Vagina (tissue), 2 donors: Measurements from ENCODE around the gene COX20. TPM values are rescaled to one million over a fixed set of nuclear protein-coding genes. Genes with fewer than 3 reads are reported as not detected.

Source experiments
- DNase-seq, 2 donors: peaks; one replicate each; pipeline ENCODE4 v3.0.0-alpha.2; 2017; ENCODE audit errors: extremely low spot score in 2 of 2
- H3K27ac ChIP-seq: fragments of 200-600 bp; sonication (generic); one replicate; pipeline ENCODE4 v1.5.1; 2019
- H3K27me3 ChIP-seq: fragments of 200-600 bp; sonication (generic); one replicate; pipeline ENCODE4 v1.5.1; 2019
- H3K36me3 ChIP-seq, 2 donors: fragments of 200-600 bp; sonication (generic); one replicate each; pipeline ENCODE4 v1.5.1; 2017 to 2019
- H3K4me1 ChIP-seq: fragments of 200-600 bp; sonication (generic); one replicate; pipeline ENCODE4 v1.5.1; 2019
- H3K4me3 ChIP-seq, 2 donors: fragments of 200-600 bp; sonication (generic); 1 replicate in 1 of 2; 2 replicates in 1 of 2; pipeline ENCODE4 v1.5.1; 2016 to 2019
- H3K9me3 ChIP-seq: fragments of 200-600 bp; sonication (generic); one replicate; pipeline ENCODE4 v1.5.1; 2019
- CTCF ChIP-seq, 3 experiments: fragments of 450-650 bp in 2 of 3; fragments of 200-600 bp in 1 of 3; sonication (generic) in 1 of 3; IDR thresholded peaks; one replicate each; pipeline ENCODE4 v1.5.1; 2017 to 2019; ENCODE audit warnings: antibody characterized with exemption in 3 of 3, mild to moderate bottlenecking in 2 of 3, moderate library complexity in 2 of 3
- POLR2A ChIP-seq, 2 donors: fragments of 450-650 bp; IDR thresholded peaks; one replicate each; pipeline ENCODE4 v1.6.1; 2017; ENCODE audit warnings: antibody characterized with exemption in 2 of 2, mild to moderate bottlenecking in 2 of 2, moderate library complexity in 2 of 2
- POLR2AphosphoS5 ChIP-seq, 2 donors: sonication (generic); formaldehyde crosslinking; IDR thresholded peaks; one replicate each; pipeline ENCODE4 v1.9.0; 2017; ENCODE audit warnings: antibody characterized with exemption in 2 of 2, mild to moderate bottlenecking in 2 of 2, low read depth in 1 of 2; ENCODE audit not compliant: insufficient read depth in 1 of 2
- intact Hi-C: fragments of 100-400 bp; cut with DNase I; formaldehyde crosslinking; loops from one replicate; pipeline ENCODE4 v1.15.1; 2023
- total RNA-seq: library from RNA; depleted of rRNA; stranded (reverse); fragments of >200 nt; gene quantifications from one replicate; pipeline ENCODE4 v1.2.3, GENCODE V29; 2016

The COX20 gene
- total RNA-seq, 1 donor from 2014 or later: 24.1 TPM

- intact Hi-C loops: loop anchor here (10.0 kb wide), 1 partner anchor 824 kb away; no protein-coding TSS in a partner anchor
- H3K4me3 ChIP-seq: no peak overlapping the region
- TF ChIP-seq POLR2A (IDR thresholded peaks at IDR 0.05): no peak
Measured at GRCh38 chr1:244868484-244869363, 33.3 kb downstream of the COX20 start.

GRCh38 chr1:244869364-244869827 is 33.9 kb downstream of the COX20 start:
- H3K27ac ChIP-seq: no peak overlapping the region
- DNase-seq: no peak
- peaks cover 6% of the 10 kb centered on the region for H3K4me1 ChIP-seq
- intact Hi-C loops: loop anchor here (10.0 kb wide), 1 partner anchor 825 kb away; no protein-coding TSS in a partner anchor
- H3K4me3 ChIP-seq: no peak overlapping the region
- no peaks in the 10 kb centered on the region for H3K36me3 ChIP-seq
- no peaks in the 10 kb centered on the region for H3K27me3 ChIP-seq
- no peak for TF ChIP-seq POLR2AphosphoS5 (IDR thresholded peaks at IDR 0.05; ENCODE audit: insufficient read depth in 1 of 2, low read depth in 1 of 2)
- TF ChIP-seq POLR2A (IDR thresholded peaks at IDR 0.05): no peak
- TF ChIP-seq CTCF (IDR thresholded peaks at IDR 0.05): no peak
- H3K9me3 ChIP-seq: no peaks in the 10 kb centered on the region

More at GRCh38 chr1:244868484-244869363, 33.3 kb downstream of the COX20 start:
- H3K27ac ChIP-seq: no peak overlapping the region
- peaks cover 6% of the 10 kb centered on the region for H3K4me1 ChIP-seq
- H3K36me3 ChIP-seq: no peaks in the 10 kb centered on the region
- no peaks in the 10 kb centered on the region for H3K27me3 ChIP-seq
- no peaks in the 10 kb centered on the region for H3K9me3 ChIP-seq
- no peak for DNase-seq

- Histone ChIP-seq H3K4me3 (no peak overlapping the region), H3K27me3 (no peaks in the 10 kb centered on the region), H3K36me3 (no peaks in the 10 kb centered on the region), H3K4me1 (peaks cover 4% of the 10 kb centered on the region), H3K9me3 (no peaks in the 10 kb centered on the region), H3K27ac (no peak overlapping the region)
- DNase-seq: no peak
- intact Hi-C loops: loop anchor here (10.0 kb wide), 1 partner anchor 825 kb away; no protein-coding TSS in a partner anchor
- TF ChIP-seq CTCF (IDR thresholded peaks at IDR 0.05) (no peak), POLR2A (IDR thresholded peaks at IDR 0.05) (no peak), POLR2AphosphoS5 (IDR thresholded peaks at IDR 0.05; ENCODE audit: insufficient read depth in 1 of 2, low read depth in 1 of 2) (no peak)
Measured at GRCh38 chr1:244869950-244870349, 34.5 kb downstream of the COX20 start.

- no peaks in the 10 kb centered on the region for H3K36me3 ChIP-seq
- no peaks in the 10 kb centered on the region for H3K4me1 ChIP-seq
- no peak overlapping the region for H3K27ac ChIP-seq
- no peaks in the 10 kb centered on the region for H3K27me3 ChIP-seq
- no peaks in the 10 kb centered on the region for H3K9me3 ChIP-seq
- no peak overlapping the region for H3K4me3 ChIP-seq
- intact Hi-C loops: no loop called here
- no peak for DNase-seq
- TF ChIP-seq POLR2AphosphoS5 (IDR thresholded peaks at IDR 0.05; ENCODE audit: insufficient read depth in 1 of 2, low read depth in 1 of 2) (no peak), POLR2A (IDR thresholded peaks at IDR 0.05) (no peak), CTCF (IDR thresholded peaks at IDR 0.05) (no peak)
Measured at GRCh38 chr1:244874974-244875579, 39.6 kb downstream of the COX20 start.

GRCh38 chr1:244876228-244876910 is 40.9 kb downstream of the COX20 start:
- no peak for DNase-seq
- H3K4me3 ChIP-seq: no peak overlapping the region
- no peak for TF ChIP-seq CTCF (IDR thresholded peaks at IDR 0.05)
- no peak for TF ChIP-seq POLR2AphosphoS5 (IDR thresholded peaks at IDR 0.05; ENCODE audit: insufficient read depth in 1 of 2, low read depth in 1 of 2)
- no peak for TF ChIP-seq POLR2A (IDR thresholded peaks at IDR 0.05)
- intact Hi-C loops: no loop called here
- no peak overlapping the region for H3K27ac ChIP-seq
- H3K4me1 ChIP-seq: no peaks in the 10 kb centered on the region
- no peaks in the 10 kb centered on the region for H3K27me3 ChIP-seq
- no peaks in the 10 kb centered on the region for H3K9me3 ChIP-seq
- H3K36me3 ChIP-seq: no peaks in the 10 kb centered on the region
